Esophagus (tissue), 2 donors: ENCODE data around the gene LRPAP1. TPM values are rescaled to one million over a fixed set of nuclear protein-coding genes. Genes with fewer than 3 reads are reported as not detected.

ENCODE experiments used
- H3K27ac ChIP-seq, 2 donors: one replicate each; pipeline ENCODE4 v1.5.1; 2013; ENCODE audit warnings: low read depth in 2 of 2, mild to moderate bottlenecking in 2 of 2, inconsistent platforms in 1 of 2, low read length in 1 of 2, moderate library complexity in 1 of 2
- H3K27me3 ChIP-seq, 2 donors: one replicate each; pipeline ENCODE4 v1.6.1; 2013; ENCODE audit warnings: low read length in 2 of 2, control low read depth in 1 of 2, mild to moderate bottlenecking in 1 of 2; ENCODE audit not compliant: insufficient read depth in 2 of 2, control insufficient read depth in 1 of 2
- H3K36me3 ChIP-seq, 2 donors: one replicate each; pipeline ENCODE4 v1.6.1; 2013; ENCODE audit warnings: low read length in 1 of 2; ENCODE audit not compliant: control insufficient read depth in 2 of 2, insufficient read depth in 2 of 2
- H3K4me1 ChIP-seq, 2 donors: one replicate each; pipeline ENCODE4 v1.6.1; 2013; ENCODE audit warnings: low read length in 1 of 2; ENCODE audit not compliant: control insufficient read depth in 2 of 2, insufficient read depth in 2 of 2
- H3K4me3 ChIP-seq, 2 donors: one replicate each; pipeline ENCODE4 v1.5.1; 2013; ENCODE audit warnings: low read length in 2 of 2, mild to moderate bottlenecking in 2 of 2, low read depth in 1 of 2, moderate library complexity in 1 of 2
- H3K9me3 ChIP-seq, 2 donors: one replicate each; pipeline ENCODE4 v1.6.1; 2013; ENCODE audit warnings: mild to moderate bottlenecking in 2 of 2, low read depth in 1 of 2, low read length in 1 of 2, moderate library complexity in 1 of 2; ENCODE audit not compliant: control insufficient read depth in 2 of 2, insufficient read depth in 1 of 2
- WGBS, 2 donors: extraction: QIAGEN DNeasy Blood & Tissue Kit; methylation state at CpG; one replicate each; pipeline ENCODE4 v1.1.7; 2013; 5-methylcytosine and 5-hydroxymethylcytosine counted together
- polyA plus RNA-seq, 2 donors: library from polyadenylated mRNA; stranded (reverse); fragments of 200-250 nt; gene quantifications; one replicate each; pipeline ENCODE4 v1.2.3, GENCODE V29; 2013
- donor health status: healthy with polysubstance abuse.
- donor health status: Bipolar disorder and iron deficiency.

LRPAP1 gene
- polyA plus RNA-seq, 2 donors, result 18.0 to 87.0 TPM

- no peaks in the 10 kb centered on the region for H3K4me1 ChIP-seq
- H3K9me3 ChIP-seq, result no peaks in the 10 kb centered on the region
- H3K36me3 ChIP-seq, result peaks cover 3 to 26% of the 10 kb centered on the region in 2 donors
- H3K27me3 ChIP-seq, result no peaks in the 10 kb centered on the region
- H3K27ac ChIP-seq, result no peak overlapping the region
- 83 to 86% methylated on average over 20 of the region's 20 CpGs for WGBS, 2 donors
- H3K4me3 ChIP-seq, result no peak overlapping the region
These were observed 33.2 kb downstream of the LRPAP1 start for GRCh38 chr4:3498901-3499510.

DNA sequence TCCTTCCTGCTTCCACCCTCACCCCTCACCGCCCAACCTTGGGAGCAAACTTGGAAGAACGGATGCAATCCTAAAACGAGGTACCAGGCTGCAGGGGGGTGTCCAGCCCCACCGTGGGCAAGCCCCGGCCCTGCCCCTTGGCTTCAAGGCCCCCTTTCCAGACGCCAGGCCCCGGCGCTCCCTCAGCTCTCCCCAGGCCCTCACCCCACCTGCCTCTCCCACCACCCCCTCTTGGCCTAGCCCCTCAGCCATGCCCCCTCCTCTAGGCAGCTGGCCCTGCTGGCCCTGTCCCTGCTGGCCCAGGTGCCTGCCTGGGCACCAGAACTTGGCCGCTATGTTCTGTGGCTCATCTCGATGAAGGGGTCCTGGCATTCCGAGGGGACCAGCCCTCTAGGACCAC lies 33.8 kb downstream of the LRPAP1 start:
- H3K4me3 ChIP-seq, result no peak overlapping the region
- H3K4me1 ChIP-seq, result no peaks in the 10 kb centered on the region
- H3K36me3 ChIP-seq, result peaks cover 3 to 22% of the 10 kb centered on the region in 2 donors
- no peak overlapping the region for H3K27ac ChIP-seq
- H3K27me3 ChIP-seq, result no peaks in the 10 kb centered on the region
- H3K9me3 ChIP-seq, result no peaks in the 10 kb centered on the region
- WGBS, 2 donors, result 73 to 82% methylated on average over 11 of the region's 11 CpGs

GRCh38 chr4:3497523-3498389 lies 34.5 kb downstream of the LRPAP1 start:
- no peaks in the 10 kb centered on the region for H3K27me3 ChIP-seq
- no peak overlapping the region for H3K4me3 ChIP-seq
- H3K4me1 ChIP-seq, result no peaks in the 10 kb centered on the region
- H3K9me3 ChIP-seq, result no peaks in the 10 kb centered on the region
- no peak overlapping the region for H3K27ac ChIP-seq
- peaks cover 3 to 16% of the 10 kb centered on the region in 2 donors for H3K36me3 ChIP-seq
- 73 to 76% methylated on average over 23 to 24 of the region's 24 CpGs for WGBS, 2 donors

- no peaks in the 10 kb centered on the region for H3K27me3 ChIP-seq
- no peak overlapping the region for H3K4me3 ChIP-seq
- H3K36me3 ChIP-seq, result peaks cover 3 to 10% of the 10 kb centered on the region in 2 donors
- WGBS, 2 donors, result 81 to 82% methylated on average over 6 of the region's 6 CpGs
- H3K9me3 ChIP-seq, result no peaks in the 10 kb centered on the region
- H3K27ac ChIP-seq, result no peak overlapping the region
- no peaks in the 10 kb centered on the region for H3K4me1 ChIP-seq
These were observed 35.1 kb downstream of the LRPAP1 start for GRCh38 chr4:3497095-3497494.

DNA sequence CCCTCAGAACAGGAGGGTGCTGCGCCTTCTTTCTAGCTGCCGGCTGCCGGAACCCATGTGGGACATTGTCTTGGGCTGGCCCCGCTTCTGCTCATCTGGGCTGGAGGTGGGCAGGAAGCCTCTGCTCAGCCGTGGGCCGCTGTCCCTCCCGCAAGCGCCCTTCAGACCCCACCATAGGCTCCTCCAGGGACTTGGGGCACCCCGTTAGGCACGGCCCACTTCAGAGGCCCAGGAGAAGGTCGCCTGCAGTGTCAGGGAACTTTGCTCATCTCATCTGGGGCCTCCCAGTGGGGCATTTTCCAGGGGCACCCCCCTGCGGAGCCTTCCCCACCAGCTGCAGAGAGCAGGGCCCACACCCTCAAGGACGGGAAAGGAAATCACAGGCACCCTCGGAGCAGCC lies 36.2 kb downstream of the LRPAP1 start:
- 66 to 75% methylated on average over 13 to 14 of the region's 14 CpGs for WGBS, 2 donors
- Histone ChIP-seq H3K27me3 (no peaks in the 10 kb centered on the region), H3K36me3 (peaks cover 3 to 6% of the 10 kb centered on the region in 2 donors), H3K9me3 (no peaks in the 10 kb centered on the region), H3K4me3 (no peak overlapping the region), H3K4me1 (no peaks in the 10 kb centered on the region), H3K27ac (no peak overlapping the region)

- H3K27ac ChIP-seq, result no peak overlapping the region
- no peaks in the 10 kb centered on the region for H3K9me3 ChIP-seq
- H3K4me3 ChIP-seq, result no peak overlapping the region
- H3K4me1 ChIP-seq, result no peaks in the 10 kb centered on the region
- 72 to 77% methylated on average over 24 to 28 of the region's 28 CpGs for WGBS, 2 donors
- H3K36me3 ChIP-seq, result peaks cover 3 to 4% of the 10 kb centered on the region in 2 donors
- H3K27me3 ChIP-seq, result no peaks in the 10 kb centered on the region
These were observed 36.8 kb downstream of the LRPAP1 start for GRCh38 chr4:3495204-3495975.

DNA sequence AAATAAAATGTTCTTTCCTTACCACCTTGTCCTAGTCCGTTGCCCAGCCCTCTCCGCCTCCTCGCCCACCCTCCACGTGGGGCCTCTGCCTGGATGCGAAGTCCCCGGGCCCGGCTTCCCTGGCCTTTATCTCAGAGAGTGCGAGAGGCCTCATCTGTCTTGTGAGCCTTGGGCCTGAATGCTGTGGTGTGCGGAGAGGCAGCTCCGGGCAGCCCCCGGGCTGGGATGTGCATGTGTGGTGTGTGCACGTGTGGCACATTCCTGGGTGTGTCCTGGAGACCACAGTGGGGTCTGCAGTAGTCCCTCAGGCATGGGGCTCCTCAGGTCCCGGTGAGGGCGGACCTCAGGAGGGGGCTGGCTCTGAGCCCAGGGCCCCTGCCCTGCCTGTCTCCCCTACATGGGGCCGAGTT lies 37.8 kb downstream of the LRPAP1 start:
- no peaks in the 10 kb centered on the region for H3K9me3 ChIP-seq
- no peak overlapping the region for H3K27ac ChIP-seq
- no peak overlapping the region for H3K4me3 ChIP-seq
- WGBS, 2 donors, result 37 to 45% methylated on average over 15 of the region's 15 CpGs
- peaks cover 0 to 3% of the 10 kb centered on the region in 2 donors for H3K27me3 ChIP-seq
- no peaks in the 10 kb centered on the region for H3K4me1 ChIP-seq
- H3K36me3 ChIP-seq, result no peaks in the 10 kb centered on the region

- Histone ChIP-seq H3K9me3 (no peaks in the 10 kb centered on the region), H3K4me1 (no peaks in the 10 kb centered on the region), H3K36me3 (no peaks in the 10 kb centered on the region), H3K27ac (no peak overlapping the region), H3K27me3 (peaks cover 0 to 3% of the 10 kb centered on the region in 2 donors), H3K4me3 (no peak overlapping the region)
- WGBS, 2 donors, result 62 to 63% methylated on average over 20 of the region's 20 CpGs
These were observed 38.3 kb downstream of the LRPAP1 start for GRCh38 chr4:3493720-3494461.
